NAMALWA (cell line): ENCODE measurements around the gene KCNG3.

Source experiments
- DNase-seq: peaks from one replicate; pipeline ENCODE4 v3.0.0-alpha.2; 2015; ENCODE audit warnings: low spot score

KCNG3 gene

GRCh38 chr2:42486145-42486906 lies 7.5 kb downstream of the KCNG3 start:
- DNase-seq: no peak

- DNase-seq: no peak
Observed at GRCh38 chr2:42480402-42480801, 13.4 kb downstream of the KCNG3 start.

- DNase-seq: no peak
Observed at GRCh38 chr2:42474765-42475454, 18.9 kb downstream of the KCNG3 start.

- no peak for DNase-seq
Observed at GRCh38 chr2:42470706-42471105, 23.1 kb downstream of the KCNG3 start.

DNA sequence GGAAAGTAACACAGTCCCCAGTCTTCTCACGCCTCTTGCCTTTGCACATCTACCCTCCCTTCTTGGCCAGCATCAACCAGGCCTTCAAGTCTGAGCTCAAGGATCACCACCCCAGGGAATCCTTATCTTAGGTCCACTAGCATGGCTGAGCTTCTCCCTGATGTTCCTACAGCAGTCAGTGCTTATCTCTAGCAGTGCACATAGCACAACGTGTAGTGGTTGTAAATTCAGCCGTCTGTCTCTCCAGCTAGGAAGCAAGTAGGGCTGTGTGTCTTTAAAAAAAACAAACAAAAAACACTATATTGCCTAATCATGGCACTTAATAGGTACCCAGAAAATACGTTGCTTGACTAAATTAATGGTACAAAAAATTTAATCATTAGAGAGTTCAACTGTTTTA lies 29.2 kb downstream of the KCNG3 start:
- no peak for DNase-seq

- DNase-seq: no peak
Observed at GRCh38 chr2:42463570-42463969, 30.2 kb downstream of the KCNG3 start.

DNA sequence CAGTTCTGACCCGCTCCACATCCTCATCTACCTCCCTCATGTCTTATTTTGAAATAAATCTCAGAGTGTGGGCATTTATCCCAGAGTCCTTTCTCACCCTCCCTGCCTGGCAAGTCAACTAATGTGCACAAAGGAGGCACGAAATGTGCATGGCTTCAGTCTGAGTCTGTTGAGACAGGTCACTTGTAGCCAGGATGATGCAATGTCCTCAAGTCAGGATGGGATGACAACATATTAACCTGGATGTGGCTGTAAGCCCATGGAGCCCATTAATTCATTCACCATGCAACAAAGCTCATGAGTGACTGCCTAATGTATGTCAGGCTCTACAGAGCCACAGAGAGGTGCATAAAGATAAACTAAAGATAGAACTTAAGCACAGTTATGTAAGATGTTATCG lies 34.5 kb downstream of the KCNG3 start:
- no peak for DNase-seq

- no peak for DNase-seq
Observed at GRCh38 chr2:42458396-42458795, 35.4 kb downstream of the KCNG3 start.

DNA sequence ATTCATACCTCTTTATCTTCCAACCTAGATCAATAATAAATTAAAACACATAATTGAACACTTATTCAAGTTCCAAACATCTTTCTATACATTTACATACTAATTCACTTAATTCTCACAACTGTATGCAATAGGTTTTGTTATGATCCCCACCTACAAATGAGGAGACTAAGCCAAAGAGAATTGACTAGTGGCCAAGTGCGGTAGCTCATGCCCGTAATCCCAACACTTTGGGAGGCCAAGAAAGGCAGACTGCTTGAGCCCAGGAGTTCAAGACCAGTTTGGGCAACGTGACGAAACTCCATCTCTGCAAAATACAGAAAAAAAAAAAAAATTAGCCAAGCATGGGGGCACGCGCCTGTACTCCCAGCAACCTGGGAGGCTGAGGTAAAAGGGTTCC lies 36.8 kb downstream of the KCNG3 start:
- peak; percentile 34 for DNase-seq

GRCh38 chr2:42456126-42456839 lies 37.5 kb downstream of the KCNG3 start:
- no peak for DNase-seq

DNA sequence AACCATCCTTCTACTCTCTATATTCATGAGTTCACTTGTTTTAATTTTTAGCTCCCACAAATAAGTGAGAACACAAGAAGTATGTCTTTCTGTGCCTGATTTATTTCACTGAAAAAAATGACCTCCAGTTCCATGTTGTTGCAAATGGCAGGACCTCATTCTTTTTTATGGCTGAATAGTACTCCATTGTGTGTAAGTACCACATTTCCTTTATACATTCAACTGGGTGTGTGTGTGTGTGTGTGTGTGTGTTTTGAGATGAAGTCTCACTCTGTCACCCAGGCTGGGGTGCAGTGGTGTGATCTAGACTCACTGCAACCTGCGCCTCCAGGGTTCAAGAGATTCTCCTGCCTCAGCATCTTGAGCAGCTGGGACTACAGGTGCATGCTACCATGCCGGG lies 41.2 kb downstream of the KCNG3 start:
- no peak for DNase-seq

DNA sequence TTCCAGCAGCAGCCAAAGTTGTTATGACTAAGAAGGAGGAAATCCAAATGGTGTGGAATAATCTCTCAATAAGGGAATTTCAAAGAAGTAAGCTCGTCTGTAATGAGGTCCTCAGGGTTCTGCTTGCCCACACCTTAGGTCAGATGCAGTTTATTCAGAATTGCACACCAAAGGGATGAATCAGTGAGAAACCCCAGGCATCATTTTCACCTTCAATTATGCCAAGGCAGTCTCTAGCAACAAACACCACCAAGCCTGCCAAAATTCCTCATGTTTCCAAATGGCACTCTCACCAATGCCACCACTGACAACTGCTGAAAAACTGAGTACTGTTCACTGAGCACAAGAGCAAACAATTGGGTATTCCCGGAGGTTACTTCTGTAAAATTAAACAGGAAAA lies 43.6 kb downstream of the KCNG3 start:
- DNase-seq: no peak

DNA sequence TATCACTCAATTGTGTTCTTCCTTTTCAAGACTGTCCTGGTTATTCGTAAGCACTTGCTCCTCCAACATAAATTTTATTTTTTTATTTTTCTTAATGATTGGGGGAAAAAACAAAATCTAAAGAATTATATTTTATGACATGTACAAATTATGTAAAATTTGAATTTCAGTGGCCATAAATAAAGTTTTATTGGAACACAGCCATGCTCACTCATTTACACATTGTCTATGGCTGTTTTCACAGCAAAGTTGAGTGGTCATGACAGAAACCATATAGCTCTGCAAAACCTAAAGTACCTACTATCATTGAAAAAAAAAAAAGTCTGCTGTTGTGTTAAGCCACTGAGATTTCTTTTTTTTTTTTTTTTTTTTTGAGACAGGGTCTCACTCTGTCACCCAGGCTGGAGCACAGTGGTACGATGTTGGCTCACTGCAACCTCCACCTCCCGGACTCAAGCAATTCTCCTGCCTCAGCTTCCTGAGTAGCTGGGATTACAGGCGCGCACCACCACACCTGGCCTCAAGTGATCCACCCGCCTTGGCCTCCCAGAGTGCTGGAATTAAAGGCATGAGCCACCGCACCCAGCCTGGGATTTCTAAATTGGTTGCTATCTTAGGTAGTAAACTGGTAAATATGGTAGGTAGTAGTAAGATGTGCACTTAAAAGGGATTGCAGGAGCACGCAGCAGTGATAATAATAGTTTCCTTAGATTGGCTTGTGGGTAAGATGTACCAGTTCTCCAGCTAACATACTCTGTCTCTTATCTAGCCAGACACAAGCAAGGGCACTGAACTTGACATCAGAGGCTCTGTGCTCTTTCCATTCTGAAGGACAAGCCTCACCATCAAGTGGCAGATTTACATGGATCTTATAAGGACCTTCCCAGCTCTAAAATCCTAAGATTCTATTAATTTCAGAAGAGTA lies 44.4 kb downstream of the KCNG3 start:
- no peak for DNase-seq

DNA sequence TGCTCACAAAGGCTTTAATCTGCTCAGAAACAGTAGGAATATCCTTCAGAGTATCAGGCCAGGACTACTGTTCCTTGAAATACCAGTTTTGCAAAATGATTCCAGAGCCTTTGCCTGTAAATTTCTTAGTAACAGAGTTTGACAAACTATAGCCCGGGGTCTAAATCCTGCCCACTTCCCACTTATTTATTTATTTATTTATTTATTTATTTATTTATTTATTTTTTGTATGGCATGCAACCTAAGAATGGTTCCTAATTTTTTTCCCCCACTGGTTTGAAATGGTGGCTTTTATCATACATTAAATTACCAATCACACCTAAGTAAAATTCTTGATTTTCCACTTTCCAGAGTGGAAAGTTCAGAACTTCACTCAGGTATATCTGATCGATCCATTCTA lies 45.6 kb downstream of the KCNG3 start:
- no peak for DNase-seq

DNA sequence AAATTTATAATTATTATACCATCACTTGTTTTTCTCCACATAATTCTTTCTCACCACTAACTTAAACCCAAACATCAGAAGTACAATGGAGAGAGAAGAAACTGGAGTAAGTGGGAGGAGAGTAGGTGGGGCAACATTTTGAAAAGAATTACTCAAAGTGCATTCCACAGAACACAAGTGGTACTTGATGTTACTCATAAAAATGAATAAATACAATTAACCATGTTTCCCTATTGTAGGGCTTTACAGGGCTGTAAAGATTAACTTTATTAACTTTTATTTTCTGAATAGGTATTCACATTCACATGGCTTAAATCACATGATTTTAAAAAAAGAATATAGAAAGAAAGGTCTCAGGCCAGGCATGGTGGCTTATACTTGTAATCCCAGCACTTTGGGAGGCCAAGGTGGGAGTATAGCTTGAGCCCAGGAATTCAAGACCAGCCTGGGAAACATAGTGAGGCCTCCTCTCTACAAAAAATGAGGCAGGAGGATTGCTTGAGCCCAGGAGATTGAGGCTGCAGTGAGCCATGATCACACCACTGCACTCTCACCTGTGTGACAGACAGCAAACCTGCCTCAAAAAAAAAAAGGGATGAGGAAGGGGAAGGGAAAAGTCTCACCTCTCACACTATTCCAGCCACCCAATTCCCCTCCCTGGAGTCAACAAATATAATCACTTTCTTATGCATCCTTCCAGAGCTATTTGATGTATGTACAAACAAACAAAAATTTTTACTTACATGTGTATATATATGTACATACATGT lies 47.1 kb downstream of the KCNG3 start:
- no peak for DNase-seq

DNA sequence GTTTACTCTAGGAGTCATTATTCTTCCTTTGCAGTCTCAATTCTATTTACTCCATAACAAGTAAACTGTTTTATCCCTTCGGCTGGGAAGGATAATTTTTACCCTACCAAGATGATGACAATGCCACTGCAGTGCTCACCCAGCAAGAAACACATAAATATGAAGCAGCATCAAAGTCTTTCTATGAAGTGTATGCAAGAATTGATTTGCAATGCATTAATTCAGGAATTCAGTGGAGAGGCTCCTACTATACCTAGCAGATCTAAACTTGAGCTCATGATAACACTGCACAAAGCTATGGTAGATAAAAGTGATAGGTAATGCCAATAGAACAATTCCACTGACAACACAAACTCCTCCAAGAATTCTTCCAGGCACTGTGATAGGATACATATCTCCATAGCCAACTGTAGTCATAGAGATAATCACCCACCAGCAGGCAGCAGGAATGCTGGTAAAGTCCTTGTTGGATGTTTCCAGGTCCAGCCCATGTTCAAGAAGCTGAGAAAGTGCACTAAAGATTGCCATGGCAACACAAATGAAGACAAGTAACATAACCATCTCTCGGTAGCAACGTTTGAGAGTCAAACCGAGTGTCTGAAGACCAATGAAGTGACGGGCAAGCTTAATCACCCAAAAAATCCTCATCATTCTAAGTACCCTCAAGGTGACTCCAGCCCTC lies 49.9 kb downstream of the KCNG3 start:
- DNase-seq: no peak

DNA sequence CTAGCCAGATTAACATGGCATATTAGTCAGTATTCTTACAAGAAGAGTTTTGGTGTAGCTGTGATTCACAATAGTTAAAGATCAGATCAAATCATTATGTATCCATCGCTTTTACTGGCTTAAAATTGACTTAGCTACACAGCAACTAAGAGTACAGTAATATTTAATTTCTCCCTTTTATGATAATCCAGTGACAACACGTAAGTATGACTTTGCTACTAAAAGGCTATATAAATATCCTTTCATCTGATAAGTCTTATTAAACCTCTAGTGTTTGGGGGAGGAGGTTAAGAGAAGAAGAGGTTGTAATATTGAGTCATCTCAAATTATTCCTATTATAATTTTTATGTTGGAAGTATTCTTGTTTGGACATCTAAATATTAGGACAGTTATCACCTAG lies 51.0 kb downstream of the KCNG3 start:
- DNase-seq: no peak

DNA sequence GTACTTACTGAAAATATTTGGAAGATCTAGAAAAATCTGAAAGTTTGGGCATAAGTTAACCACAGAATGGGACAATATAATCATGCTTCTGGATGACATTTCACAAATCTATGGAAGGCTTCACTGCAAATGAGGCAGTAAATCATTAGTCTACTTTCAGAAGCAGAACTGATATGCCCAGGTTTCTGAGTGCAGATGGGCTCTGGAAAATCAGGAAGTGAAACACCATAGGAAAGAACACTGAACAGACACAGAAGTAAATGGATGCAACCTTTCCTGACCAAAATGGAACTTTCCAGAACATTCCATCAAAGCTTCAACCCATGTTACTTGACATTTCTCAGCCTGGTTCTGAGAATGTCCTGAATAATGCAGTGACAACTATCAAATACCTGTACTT lies 55.1 kb downstream of the KCNG3 start:
- peak; percentile 7 for DNase-seq

- DNase-seq: no peak
Observed at GRCh38 chr2:42436370-42436769, 57.4 kb downstream of the KCNG3 start.

GRCh38 chr2:42435628-42436027 lies 58.2 kb downstream of the KCNG3 start:
- no peak for DNase-seq

- no peak for DNase-seq
Observed at GRCh38 chr2:42430188-42430587, 63.6 kb downstream of the KCNG3 start.
